Ectodermal cell (in vitro differentiated cells): Measurements from ENCODE around the gene PRPS1.
"Not testable (repeated sequence)": the region's sequence is repeated elsewhere in the genome, so short reads cannot be mapped to it uniquely, and the experiment has no call there.

Source experiments
- H3K27ac ChIP-seq: 2 replicates; pipeline ENCODE4 v1.7.0; 2013; ENCODE audit warnings: mild to moderate bottlenecking, low read depth, low read length; ENCODE audit not compliant: insufficient read depth, poor library complexity, severe bottlenecking
- H3K27me3 ChIP-seq: 2 replicates; pipeline ENCODE4 v1.7.0; 2013; ENCODE audit warnings: mild to moderate bottlenecking, low read length; ENCODE audit not compliant: insufficient read depth, control insufficient read depth, poor library complexity, severe bottlenecking
- H3K36me3 ChIP-seq: one replicate; pipeline ENCODE4 v1.7.0; 2013; ENCODE audit warnings: low read length; ENCODE audit not compliant: control insufficient read depth, insufficient read depth
- H3K4me1 ChIP-seq: one replicate; pipeline ENCODE4 v1.7.0; 2013; ENCODE audit warnings: low read length; ENCODE audit not compliant: control insufficient read depth, insufficient read depth
- H3K4me3 ChIP-seq: 2 replicates; pipeline ENCODE4 v1.7.0; 2013; ENCODE audit warnings: low read depth, low read length, control low read depth; ENCODE audit not compliant: insufficient read depth
- H3K9me3 ChIP-seq: 2 replicates; pipeline ENCODE4 v1.7.0; 2013; ENCODE audit warnings: mild to moderate bottlenecking, low read length, moderate library complexity; ENCODE audit not compliant: control insufficient read depth
- WGBS, 2 experiments: methylation state at CpG; one replicate each; pipeline ENCODE4 v1.1.7; 2013; ENCODE audit warnings: missing lambda C conversion rate in 2 of 2; 5-methylcytosine and 5-hydroxymethylcytosine counted together

The PRPS1 gene

GRCh38 chrX:107601759-107602158 lies 26.6 kb upstream of the PRPS1 start:
- Histone ChIP-seq H3K4me3 (no peak overlapping the region), H3K9me3 (no peaks in the 10 kb centered on the region), H3K36me3 (no peaks in the 10 kb centered on the region), H3K27ac (no peak overlapping the region), H3K27me3 (no peaks in the 10 kb centered on the region), H3K4me1 (no peaks in the 10 kb centered on the region)
- WGBS, 2 experiments: 95 to 96% methylated on average over 16 of the region's 16 CpGs

- H3K27me3 ChIP-seq: no peaks in the 10 kb centered on the region
- H3K4me1 ChIP-seq: no peaks in the 10 kb centered on the region
- no peak overlapping the region for H3K27ac ChIP-seq
- H3K9me3 ChIP-seq: no peaks in the 10 kb centered on the region
- no peak overlapping the region for H3K4me3 ChIP-seq
- WGBS, 2 experiments: 92 to 93% methylated on average over 21 of the region's 21 CpGs
- no peaks in the 10 kb centered on the region for H3K36me3 ChIP-seq
Measured at GRCh38 chrX:107602694-107603239, 25.5 kb upstream of the PRPS1 start.

- no peaks in the 10 kb centered on the region for H3K36me3 ChIP-seq
- H3K27ac ChIP-seq: no peak overlapping the region
- no peaks in the 10 kb centered on the region for H3K27me3 ChIP-seq
- no peaks in the 10 kb centered on the region for H3K9me3 ChIP-seq
- WGBS, 2 experiments: 86 to 87% methylated on average over 13 of the region's 13 CpGs
- no peak overlapping the region for H3K4me3 ChIP-seq
- no peaks in the 10 kb centered on the region for H3K4me1 ChIP-seq
Measured at GRCh38 chrX:107603429-107604159, 24.7 kb upstream of the PRPS1 start.

- not testable (repeated sequence) for H3K9me3 ChIP-seq
Measured at GRCh38 chrX:107609061-107609460, 19.2 kb upstream of the PRPS1 start.

GRCh38 chrX:107610667-107611066 lies 17.6 kb upstream of the PRPS1 start:
- H3K9me3 ChIP-seq: no peaks in the 10 kb centered on the region
- H3K4me1 ChIP-seq: no peaks in the 10 kb centered on the region
- H3K27me3 ChIP-seq: no peaks in the 10 kb centered on the region
- H3K27ac ChIP-seq: no peak overlapping the region
- H3K4me3 ChIP-seq: no peak overlapping the region
- H3K36me3 ChIP-seq: no peaks in the 10 kb centered on the region
- WGBS, 2 experiments: 70 to 80% methylated on average over 2 of the region's 2 CpGs

More at GRCh38 chrX:107609061-107609460, 19.2 kb upstream of the PRPS1 start:
- H3K36me3 ChIP-seq, H3K4me3 ChIP-seq, H3K4me1 ChIP-seq, H3K27me3 ChIP-seq, H3K27ac ChIP-seq: not testable (repeated sequence)
- 90 to 93% methylated on average over 5 of the region's 5 CpGs for WGBS, 2 experiments

GRCh38 chrX:107619885-107620322 lies 8.4 kb upstream of the PRPS1 start:
- 91 to 92% methylated on average over 7 of the region's 7 CpGs for WGBS, 2 experiments
- H3K27ac ChIP-seq: no peak overlapping the region

GRCh38 chrX:107624893-107625292 lies 3.4 kb upstream of the PRPS1 start:
- Histone ChIP-seq H3K4me3 (no peak overlapping the region), H3K27ac (no peak overlapping the region), H3K9me3 (no peaks in the 10 kb centered on the region), H3K4me1 (no peaks in the 10 kb centered on the region), H3K36me3 (no peaks in the 10 kb centered on the region), H3K27me3 (no peaks in the 10 kb centered on the region)
- 93 to 94% methylated on average over 2 of the region's 2 CpGs for WGBS, 2 experiments

More at GRCh38 chrX:107619885-107620322, 8.4 kb upstream of the PRPS1 start:
- no peaks in the 10 kb centered on the region for H3K36me3 ChIP-seq
- H3K27me3 ChIP-seq: no peaks in the 10 kb centered on the region
- no peaks in the 10 kb centered on the region for H3K9me3 ChIP-seq
- H3K4me3 ChIP-seq: no peak overlapping the region
- H3K4me1 ChIP-seq: no peaks in the 10 kb centered on the region

- no peaks in the 10 kb centered on the region for H3K27me3 ChIP-seq
- WGBS, 2 experiments: 96 to 100% methylated on average over 3 to 4 of the region's 5 CpGs
Measured at GRCh38 chrX:107625739-107626138, 2.6 kb upstream of the PRPS1 start.

GRCh38 chrX:107626481-107626880 lies 1.8 kb upstream of the PRPS1 start:
- 90% methylated on average over 12 of the region's 12 CpGs for WGBS, 2 experiments
- no peaks in the 10 kb centered on the region for H3K27me3 ChIP-seq
- no peaks in the 10 kb centered on the region for H3K9me3 ChIP-seq
- H3K4me3 ChIP-seq: no peak overlapping the region
- no peaks in the 10 kb centered on the region for H3K4me1 ChIP-seq
- H3K27ac ChIP-seq: no peak overlapping the region
- no peaks in the 10 kb centered on the region for H3K36me3 ChIP-seq

More at GRCh38 chrX:107625739-107626138, 2.6 kb upstream of the PRPS1 start:
- no peaks in the 10 kb centered on the region for H3K36me3 ChIP-seq
- no peak overlapping the region for H3K4me3 ChIP-seq
- no peak overlapping the region for H3K27ac ChIP-seq
- no peaks in the 10 kb centered on the region for H3K9me3 ChIP-seq
- H3K4me1 ChIP-seq: no peaks in the 10 kb centered on the region

- Histone ChIP-seq H3K27ac (no peak overlapping the region), H3K9me3 (no peaks in the 10 kb centered on the region), H3K27me3 (no peaks in the 10 kb centered on the region), H3K4me1 (no peaks in the 10 kb centered on the region), H3K36me3 (no peaks in the 10 kb centered on the region), H3K4me3 (no peak overlapping the region)
- WGBS, 2 experiments: 93% methylated on average over 2 of the region's 2 CpGs; no CpG with 5 or more reads in 1 of the 2 experiments
Measured at GRCh38 chrX:107626916-107627315, 1.4 kb upstream of the PRPS1 start.
